ENCODE data around the gene UBE2U. TPM values are rescaled to one million over a fixed set of nuclear protein-coding genes. Genes with fewer than 3 reads are reported as not detected.

UBE2U gene
- total and polyA plus RNA-seq, 10 of the 15 experiments (the other 5 are each of a cell fraction or from before 2014, with no cell fraction given): not detected

DNA sequence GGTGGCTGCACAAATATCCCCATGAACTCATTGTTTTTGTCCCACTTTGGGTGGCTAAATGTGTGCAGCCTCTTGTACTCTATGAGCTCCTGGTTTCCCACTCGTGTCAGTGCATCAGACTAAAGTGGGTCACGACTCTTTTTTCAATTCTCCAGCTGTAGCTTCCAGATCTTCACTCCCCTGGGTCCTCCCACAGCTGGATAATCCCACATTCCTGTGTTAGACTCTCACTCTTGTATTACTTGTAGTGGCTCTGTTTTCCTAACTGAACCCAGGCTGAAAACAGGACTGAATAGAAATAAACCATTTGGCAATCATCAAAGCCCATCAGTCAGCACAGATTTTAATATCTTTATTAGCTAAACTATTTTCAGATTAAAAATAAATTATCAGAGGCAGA lies 60.4 kb downstream of the UBE2U start:
- 0% methylated on average over 2 of the region's 2 CpGs for WGBS (ENCODE audit: insufficient coverage, insufficient replicate concordance, low lambda C conversion rate, missing lambda C conversion rate)
- Histone ChIP-seq H3K9ac (ENCODE audit: control insufficient read depth, insufficient read depth, low read length) (no peak overlapping the region), H3K9me3 (replicated peaks; ENCODE audit: control insufficient read depth, insufficient read depth, low read length) (no peaks in the 10 kb centered on the region), H3K4me1 (ENCODE audit: control insufficient read depth, insufficient read depth, low read length) (no peaks in the 10 kb centered on the region), H3K27ac (ENCODE audit: control insufficient read depth, insufficient read depth) (no peak overlapping the region), H3K4me2 (ENCODE audit: control insufficient read depth, insufficient read depth) (no peak overlapping the region), H3K4me3 (no peak overlapping the region), H2AFZ (ENCODE audit: control insufficient read depth, low read depth, low read length) (no peak overlapping the region), H4K20me1 (ENCODE audit: control insufficient read depth, insufficient read depth) (no peaks in the 10 kb centered on the region), H3K36me3 (ENCODE audit: control insufficient read depth in 2 of 2, insufficient read depth in 2 of 2, low read length in 1 of 2) (no peaks in the 10 kb centered on the region), H3K27me3 (replicated peaks in 1 of 2; ENCODE audit: control insufficient read depth in 2 of 2, insufficient read depth in 2 of 2, low read length in 1 of 2) (no peaks in the 10 kb centered on the region), H3K79me2 (ENCODE audit: control insufficient read depth, insufficient read depth, low read length) (no peaks in the 10 kb centered on the region)
- DNase-seq (ENCODE audit: low read depth, low spot score) (no peak), FAIRE-seq (no peak), ATAC-seq (no peak)
- in situ Hi-C loops (cut with MboI) (loop anchor here (25.0 kb wide), 1 partner anchor 773 kb away; no protein-coding TSS in a partner anchor), intact Hi-C loops (cut with micrococcal nuclease; ENCODE audit: unreplicated experiment) (no loop called here)
- ChIA-PET RAD21 (ENCODE audit: unreplicated experiment) (no interaction called here), POLR2A (no interaction called here), SMC1A (ENCODE audit: uncharacterized antibody, unreplicated experiment) (no interaction called here), CTCF (interaction anchor here (0.6 kb wide), 1 partner anchor 1486 kb away, joined by 3 read pairs; no protein-coding TSS in a partner anchor)
- BruUV-seq (replicated peaks): no TSS peak
- no peak for TF ChIP-seq EGR1 (IDR thresholded peaks at IDR 0.05; ENCODE audit: borderline replicate concordance in 1 of 2, low read depth in 2 of 2, low read length in 2 of 2)
- TF ChIP-seq RAD51 (IDR thresholded peaks at IDR 0.05): no peak
- no peak for TF ChIP-seq CBX5 (IDR thresholded peaks at IDR 0.05; ENCODE audit: low read depth)
- no peak for TF ChIP-seq PAX5 (IDR thresholded peaks at IDR 0.05; ENCODE audit: borderline replicate concordance, low read depth, low read length)
- no peak for TF ChIP-seq TBL1XR1 (IDR thresholded peaks at IDR 0.05; ENCODE audit: low read depth, low read length)
- TF ChIP-seq GATAD2B (conservative IDR thresholded peaks at IDR 0.05; ENCODE audit: low read depth): no peak
- no peak for TF ChIP-seq SMAD1 (IDR thresholded peaks at IDR 0.05; ENCODE audit: low read depth, partially characterized antibody)
- TF ChIP-seq RB1 (IDR thresholded peaks at IDR 0.05; ENCODE audit: borderline replicate concordance): no peak
- TF ChIP-seq POU2F2 (IDR thresholded peaks at IDR 0.05; ENCODE audit: borderline replicate concordance, low read depth, low read length): no peak
- no peak for TF ChIP-seq ZNF24 (IDR thresholded peaks at IDR 0.05)
- no peak for TF ChIP-seq CHD4 (IDR thresholded peaks at IDR 0.05)
- no peak for TF ChIP-seq NR2F1 (conservative IDR thresholded peaks at IDR 0.05)
- TF ChIP-seq NFYA (IDR thresholded peaks at IDR 0.05; ENCODE audit: borderline replicate concordance, low read depth, low read length): no peak

All from GM12878 (cell line).